ENCODE measurements around the gene RNASET2. TPM values are rescaled to one million over a fixed set of nuclear protein-coding genes. Genes with fewer than 3 reads are reported as not detected.
A peak's percentile ranks its signal among the peaks of the same experiment; 100 is the strongest.

RNASET2 gene
- total and polyA plus RNA-seq, 7 donors: 2.8 to 10.1 (median 3.9) TPM

- ATAC-seq (no peak), DNase-seq (no peak)
- Histone ChIP-seq H3K36me3 (ENCODE audit: insufficient read depth in 1 of 2, low read depth in 1 of 2) (peaks cover 0 to 17% of the 10 kb centered on the region in 2 donors), H3K4me1 (no peaks in the 10 kb centered on the region), H3K27me3 (ENCODE audit: insufficient read depth in 3 of 3, low read length in 2 of 3) (no peaks in the 10 kb centered on the region), H3K9me3 (no peaks in the 10 kb centered on the region), H3K4me3 (no peak overlapping the region), H3K27ac (no peak overlapping the region)
- no peak for TF ChIP-seq CTCF (IDR thresholded peaks at IDR 0.05)
- WGBS, 3 donors: 93 to 96% (median 95%) methylated on average over 16 of the region's 16 CpGs
- intact Hi-C loops (cut with DNase I): loop anchor here in 1 of 2 donors (5.0 kb wide), 1 partner anchor 159 kb away; no protein-coding TSS in a partner anchor
Observed at GRCh38 chr6:166946125-166946524, 10.2 kb downstream of the RNASET2 start.

- H3K4me1 ChIP-seq: no peaks in the 10 kb centered on the region
- H3K36me3 ChIP-seq (ENCODE audit: insufficient read depth in 1 of 2, low read depth in 1 of 2): peaks cover 0 to 17% of the 10 kb centered on the region in 2 donors
- ATAC-seq (no peak), DNase-seq (no peak)
- H3K27ac ChIP-seq: no peak overlapping the region
- H3K4me3 ChIP-seq: no peak overlapping the region
- intact Hi-C loops (cut with DNase I): loop anchor here in 1 of 2 donors (5.0 kb wide), 1 partner anchor 157 kb away; no protein-coding TSS in a partner anchor
- no peaks in the 10 kb centered on the region for H3K27me3 ChIP-seq (ENCODE audit: insufficient read depth in 3 of 3, low read length in 2 of 3)
- no peaks in the 10 kb centered on the region for H3K9me3 ChIP-seq
- no peak for TF ChIP-seq CTCF (IDR thresholded peaks at IDR 0.05)
- WGBS, 3 donors: 83 to 95% (median 92%) methylated on average over 14 to 16 of the region's 16 CpGs
Observed at GRCh38 chr6:166944666-166945256, 11.6 kb downstream of the RNASET2 start.

GRCh38 chr6:166942393-166943168 is 13.8 kb downstream of the RNASET2 start:
- no peaks in the 10 kb centered on the region for H3K9me3 ChIP-seq
- ATAC-seq: no peak
- H3K4me1 ChIP-seq: no peaks in the 10 kb centered on the region
- no peaks in the 10 kb centered on the region for H3K27me3 ChIP-seq (ENCODE audit: insufficient read depth in 3 of 3, low read length in 2 of 3)
- no peak for DNase-seq
- peaks cover 0 to 33% of the 10 kb centered on the region in 2 donors for H3K36me3 ChIP-seq (ENCODE audit: insufficient read depth in 1 of 2, low read depth in 1 of 2)
- intact Hi-C loops (cut with DNase I): no loop called here
- TF ChIP-seq CTCF (IDR thresholded peaks at IDR 0.05): no peak
- H3K27ac ChIP-seq: no peak overlapping the region
- H3K4me3 ChIP-seq: no peak overlapping the region
- 81 to 85% (median 82%) methylated on average over 14 of the region's 14 CpGs for WGBS, 3 donors

GRCh38 chr6:166940643-166941068 is 15.7 kb downstream of the RNASET2 start:
- no peak for TF ChIP-seq CTCF (IDR thresholded peaks at IDR 0.05)
- H3K27ac ChIP-seq: no peak overlapping the region
- no peak overlapping the region for H3K4me3 ChIP-seq
- DNase-seq (no peak), ATAC-seq (peak in 1 of 4 donors; percentile 25)
- no peaks in the 10 kb centered on the region for H3K4me1 ChIP-seq
- intact Hi-C loops (cut with DNase I): no loop called here
- no peaks in the 10 kb centered on the region for H3K27me3 ChIP-seq (ENCODE audit: insufficient read depth in 3 of 3, low read length in 2 of 3)
- peaks cover 0 to 20% of the 10 kb centered on the region in 2 donors for H3K36me3 ChIP-seq (ENCODE audit: insufficient read depth in 1 of 2, low read depth in 1 of 2)
- H3K9me3 ChIP-seq: no peaks in the 10 kb centered on the region
- 78 to 88% (median 85%) methylated on average over 7 of the region's 7 CpGs for WGBS, 3 donors

Measured in psoas muscle (tissue), 8 donors.